C1 segment of cervical spinal cord (tissue), 14 donors: Measurements from ENCODE around the gene KCNQ4.

Experiments used
- DNase-seq, 14 donors: peaks; one replicate each; lab custom pipeline; 2025; lab: John Stamatoyannopoulos, UW

Gene KCNQ4

GRCh38 chr1:40776236-40777072 lies 7.1 kb upstream of the KCNQ4 start:
- no peak for DNase-seq

DNA sequence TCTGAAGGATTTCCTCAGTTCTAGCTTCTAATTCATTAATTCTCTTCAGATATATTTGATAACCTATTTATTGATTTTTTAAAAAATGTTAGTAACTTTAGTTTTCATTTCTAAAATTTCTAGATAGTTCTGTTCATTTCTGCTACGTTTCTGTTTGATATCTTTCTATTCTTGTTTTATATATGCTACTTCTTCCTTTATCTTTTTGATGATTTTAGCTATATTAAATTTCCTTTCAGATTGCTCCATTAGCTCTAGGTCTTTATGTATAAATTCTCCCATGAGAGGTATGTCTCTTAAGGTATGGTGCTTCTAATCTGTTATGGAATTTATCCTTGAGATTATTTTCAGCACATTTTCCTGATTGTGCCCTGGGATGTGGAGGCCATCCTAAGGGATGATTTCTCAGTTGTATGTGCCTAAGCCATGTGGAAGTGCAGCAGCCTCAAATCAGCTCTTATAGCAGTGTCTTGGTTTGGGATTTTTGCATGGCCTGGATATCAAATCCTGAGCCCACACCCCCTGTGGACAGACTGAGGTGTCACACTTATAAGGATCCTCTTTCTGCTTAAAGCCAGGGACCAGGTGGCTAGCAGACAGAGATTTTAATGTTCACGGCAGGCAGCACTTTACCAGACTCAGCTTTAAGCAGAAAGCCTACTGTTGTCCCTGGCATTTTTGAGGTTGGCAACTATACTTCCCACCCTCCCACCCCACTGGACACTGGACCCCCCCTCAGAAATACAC lies 6.2 kb upstream of the KCNQ4 start:
- no peak for DNase-seq

DNA sequence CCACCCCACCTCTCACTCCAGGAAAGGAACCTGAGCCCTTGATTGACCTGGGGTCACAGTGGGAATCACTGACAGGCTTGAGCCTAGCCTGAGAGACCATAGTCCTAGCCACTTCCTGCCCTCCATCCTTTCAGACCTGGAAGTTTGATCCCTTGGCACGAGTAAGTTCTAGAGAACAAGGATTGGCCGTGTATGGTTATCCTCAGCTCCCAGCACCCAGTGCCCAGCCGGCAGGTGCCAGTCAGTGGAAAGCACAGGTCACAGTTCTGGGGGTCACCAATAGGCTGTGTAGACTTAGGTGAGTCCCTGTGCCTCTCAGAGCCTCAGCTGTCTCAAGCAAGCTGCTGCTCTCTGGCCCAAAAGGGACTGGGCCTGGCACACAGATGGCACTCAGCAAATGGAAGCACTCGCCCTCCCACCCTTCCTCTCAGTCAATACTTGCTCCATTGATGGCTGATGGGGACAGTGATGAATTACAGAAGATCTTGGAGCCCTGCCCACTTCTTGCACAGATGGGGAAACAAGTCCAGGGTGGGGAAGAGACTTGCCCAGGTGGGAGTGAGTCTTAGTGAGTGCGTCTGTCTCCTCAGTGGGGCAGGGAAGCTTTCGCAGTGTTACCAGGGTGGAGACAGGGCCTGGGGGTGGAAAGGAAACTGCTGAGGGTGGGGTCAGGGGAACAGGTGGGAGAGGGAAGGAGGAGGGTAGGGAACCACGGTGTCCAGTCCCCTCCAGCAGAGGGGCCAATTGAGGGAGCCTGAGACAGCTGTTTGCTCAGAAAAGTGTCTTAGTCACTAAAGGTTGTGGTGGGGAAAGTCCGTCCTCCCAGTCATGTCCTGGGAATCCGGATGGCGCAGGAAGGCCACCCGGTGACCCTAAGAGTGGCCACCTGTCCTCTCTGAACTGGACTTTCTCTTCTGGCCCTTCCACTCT lies 2.6 kb upstream of the KCNQ4 start:
- no peak for DNase-seq

- DNase-seq, result no peak
Observed at GRCh38 chr1:40781608-40781971, 2.0 kb upstream of the KCNQ4 start.

- no peak for DNase-seq
Observed at GRCh38 chr1:40782371-40782956, 1.1 kb upstream of the KCNQ4 start.

DNA sequence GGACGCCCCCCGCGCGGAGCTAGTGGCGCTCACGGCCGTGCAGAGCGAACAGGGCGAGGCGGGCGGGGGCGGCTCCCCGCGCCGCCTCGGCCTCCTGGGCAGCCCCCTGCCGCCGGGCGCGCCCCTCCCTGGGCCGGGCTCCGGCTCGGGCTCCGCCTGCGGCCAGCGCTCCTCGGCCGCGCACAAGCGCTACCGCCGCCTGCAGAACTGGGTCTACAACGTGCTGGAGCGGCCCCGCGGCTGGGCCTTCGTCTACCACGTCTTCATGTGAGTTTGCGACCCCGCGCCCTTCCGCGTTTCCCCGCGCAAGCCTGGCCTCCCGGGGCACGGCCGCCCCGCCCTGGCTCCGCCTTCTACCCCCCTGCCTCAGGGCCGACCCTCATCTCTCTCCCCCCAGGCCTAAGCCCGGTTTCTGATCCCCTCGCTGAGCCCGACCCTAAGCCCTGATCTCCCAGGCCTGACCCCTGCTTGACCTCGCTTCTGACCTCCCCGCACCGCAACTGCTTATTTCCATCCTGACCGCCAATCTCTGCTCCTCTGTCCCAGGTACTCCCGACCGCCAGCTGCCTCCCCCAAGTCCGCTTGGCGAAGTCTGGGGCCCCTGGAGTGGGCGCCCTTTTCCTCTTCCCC lies 669 bp downstream of the KCNQ4 start:
- DNase-seq, result no peak

GRCh38 chr1:40784771-40785151 lies 1.2 kb downstream of the KCNQ4 start:
- peak in 4 of 14 donors; percentile 24 to 34 (median 29) for DNase-seq

- peak in 1 of 14 donors; percentile 32 for DNase-seq
Observed at GRCh38 chr1:40785446-40785845, 1.9 kb downstream of the KCNQ4 start.

GRCh38 chr1:40786171-40786994 lies 2.8 kb downstream of the KCNQ4 start:
- no peak for DNase-seq

DNA sequence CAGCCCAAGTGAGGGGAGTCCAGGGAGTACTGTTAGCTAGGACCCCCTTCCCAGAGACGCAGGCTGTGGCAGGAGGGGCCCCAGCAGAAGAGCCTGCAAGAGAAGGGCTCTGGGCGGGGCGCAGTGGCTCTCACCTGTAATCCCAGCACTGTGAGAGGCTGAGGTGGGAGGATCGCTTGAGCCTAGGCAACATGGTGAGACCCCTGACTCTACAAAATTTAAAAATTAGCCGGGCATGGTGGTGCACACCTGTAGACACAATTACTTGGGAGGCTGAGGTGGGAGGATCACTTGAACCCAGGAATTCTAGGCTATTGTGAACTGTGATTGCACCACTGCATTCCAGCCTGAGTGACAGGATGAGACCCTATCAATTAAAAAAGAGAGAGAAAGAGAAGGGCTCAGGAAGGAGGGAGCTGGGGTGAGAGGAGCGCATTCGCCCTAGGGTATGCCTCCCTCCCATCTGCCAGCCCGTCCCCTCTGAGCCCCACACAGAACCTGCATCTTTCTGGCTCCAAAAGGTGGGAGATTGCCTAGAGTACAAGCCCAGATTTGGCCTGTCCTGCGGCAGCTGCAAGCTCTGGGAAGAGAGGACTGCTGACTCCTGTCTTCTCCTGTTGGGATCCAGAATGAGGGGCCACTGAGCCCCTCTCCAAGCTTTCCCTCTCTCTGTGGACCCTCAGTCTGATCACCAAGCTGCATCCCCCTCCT lies 3.6 kb downstream of the KCNQ4 start:
- no peak for DNase-seq

GRCh38 chr1:40787737-40788560 lies 4.4 kb downstream of the KCNQ4 start:
- DNase-seq, result no peak

- DNase-seq, result no peak
Observed at GRCh38 chr1:40788561-40789341, 5.2 kb downstream of the KCNQ4 start.

DNA sequence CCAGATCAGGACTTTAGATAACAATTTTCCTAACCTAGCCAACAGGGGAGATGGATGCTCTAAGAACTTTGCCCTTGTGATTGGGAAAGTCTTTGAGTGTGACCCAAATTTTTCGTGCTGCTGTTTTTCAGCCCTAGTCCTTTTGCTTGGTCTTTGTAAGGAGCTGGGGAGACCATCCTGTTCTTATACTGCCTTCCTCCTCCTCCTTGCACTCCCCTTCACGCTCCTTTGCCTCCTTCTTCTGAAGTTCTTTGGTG lies 5.7 kb downstream of the KCNQ4 start:
- DNase-seq, result no peak

DNA sequence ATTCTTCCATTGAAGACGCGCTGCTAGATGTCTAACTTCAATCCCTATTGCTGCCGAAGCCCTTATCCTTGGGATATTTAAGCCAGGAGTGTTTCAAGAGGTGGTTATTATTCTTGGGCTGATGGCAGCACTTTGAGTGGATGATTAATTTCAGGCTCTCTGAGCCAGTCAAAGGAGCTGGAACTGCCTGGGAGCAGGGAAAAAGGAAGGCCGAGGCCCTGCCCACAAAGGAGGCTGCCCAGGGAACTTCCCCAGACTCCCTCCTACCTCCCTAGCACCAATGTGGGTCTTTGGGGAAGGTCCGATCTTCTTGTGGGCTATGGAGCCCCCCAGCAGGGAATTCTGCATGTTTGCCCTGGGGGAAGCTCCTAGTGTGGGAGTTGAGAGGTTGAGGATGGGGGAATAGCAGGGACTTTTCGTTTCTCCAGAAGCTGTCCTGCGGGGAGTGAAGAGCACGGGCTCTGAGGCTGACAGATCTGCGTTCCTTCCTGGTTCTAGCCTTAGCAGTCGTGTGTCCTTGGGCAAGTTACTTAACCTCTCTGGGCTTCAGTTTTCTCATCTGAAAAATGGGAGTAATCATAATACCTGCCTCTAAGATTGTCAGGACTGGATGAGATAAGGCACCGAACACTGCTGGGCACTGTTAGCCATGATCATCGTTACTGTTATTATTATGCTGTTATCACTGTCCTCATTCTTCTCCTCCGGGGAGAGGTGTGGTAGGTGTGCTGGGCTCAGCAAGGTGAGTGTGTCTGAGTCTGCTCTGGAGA lies 6.3 kb downstream of the KCNQ4 start:
- no peak for DNase-seq

- no peak for DNase-seq
Observed at GRCh38 chr1:40792036-40792435, 8.4 kb downstream of the KCNQ4 start.

- no peak for DNase-seq
Observed at GRCh38 chr1:40793617-40794016, 10.0 kb downstream of the KCNQ4 start.

DNA sequence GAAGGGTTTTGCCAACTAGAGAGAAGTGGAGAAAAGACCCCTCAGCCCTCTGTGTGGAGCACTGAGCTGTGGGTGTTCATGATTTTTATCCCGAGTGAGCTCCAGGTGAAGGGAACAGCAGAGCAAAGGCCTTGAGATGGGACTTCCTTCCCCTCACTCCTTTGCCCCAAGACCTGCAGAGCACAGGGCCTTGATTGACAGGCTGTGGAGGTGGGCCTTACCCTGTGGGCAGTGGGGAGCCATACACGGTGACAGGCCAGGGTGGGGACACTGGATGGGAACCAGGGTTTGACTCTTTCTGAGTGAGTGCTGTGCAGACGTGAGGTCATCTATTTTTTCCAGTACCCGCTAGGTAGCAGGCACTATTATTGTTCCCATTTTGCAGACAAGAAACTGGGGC lies 10.5 kb downstream of the KCNQ4 start:
- DNase-seq, result no peak
